K562 (cell line): ENCODE data around the gene KLHL28. TPM values are rescaled to one million over a fixed set of nuclear protein-coding genes. Genes with fewer than 3 reads are reported as not detected.

Experiments
- ATAC-seq: fragments of 200-7000 bp; cut with Tn5 transposase; 3 replicates; pipeline ENCODE4 v1.9.1; 2020; ENCODE audit warnings: moderate library complexity
- BruUV-seq: library from RNA; stranded (reverse); fragments of 400-500 nt; replicated peaks from 2 replicates; lab custom pipeline; 2021; lab: Mats Ljungman, UMichigan
- CTCF ChIA-PET: fragments of 300-600 bp; formaldehyde crosslinking; extraction: SDS; loops from one replicate; lab custom pipeline; 2021; ENCODE audit warnings: low intra/inter-chr PET ratio; lab: Yijun Ruan, JAX
- POLR2A ChIA-PET: fragments of 300-600, 350-650 bp; sonication (Branson Sonifier 250); formaldehyde crosslinking; extraction: SDS; loops from one replicate; lab custom pipeline; 2021; ENCODE audit warnings: antibody characterized with exemption, inconsistent platforms; lab: Yijun Ruan, JAX
- DNase-seq, 4 experiments: peaks; one replicate each; pipeline versions ENCODE4 v3.0.0 to v3.0.0-alpha.2; 2011 to 2018; ENCODE audit warnings: low spot score in 3 of 4, mixed read lengths in 3 of 4; ENCODE audit errors: extremely low read depth in 1 of 4
- FAIRE-seq: peaks from 2 replicates; lab custom pipeline; 2011; peaks lifted over from hg19 to GRCh38; lab: Jason Lieb, UNC
- H2AFZ ChIP-seq: 2 replicates; pipeline ENCODE4 v1.6.0; 2011; ENCODE audit warnings: low read depth, low read length, control low read depth, inconsistent platforms
- H3K27ac ChIP-seq: fragments of 200-600 bp; 3 replicates; pipeline ENCODE4 v1.8.0; 2011; ENCODE audit warnings: low read depth, mild to moderate bottlenecking, control low read depth, inconsistent platforms, low read length, moderate library complexity, mixed read lengths; ENCODE audit errors: extremely low read depth
- H3K27me3 ChIP-seq, 2 experiments: fragments of 300-600 bp in 1 of 2; 2 replicates in 1 of 2; 3 replicates in 1 of 2; pipeline versions ENCODE4 v1.6.0 to v1.8.0; 2011; ENCODE audit warnings: inconsistent platforms in 2 of 2, low read length in 2 of 2, mild to moderate bottlenecking in 1 of 2, mixed read lengths in 1 of 2, moderate library complexity in 1 of 2; ENCODE audit not compliant: control insufficient read depth in 2 of 2, insufficient read depth in 2 of 2
- H3K36me3 ChIP-seq: fragments of 300-600 bp; 3 replicates; pipeline ENCODE4 v1.8.0; 2011; ENCODE audit warnings: mild to moderate bottlenecking, low read length, inconsistent platforms; ENCODE audit not compliant: control insufficient read depth, insufficient read depth
- H3K4me1 ChIP-seq, 2 experiments: fragments of 200-600 bp in 1 of 2; replicated peaks in 1 of 2; 2 replicates in 1 of 2; 3 replicates in 1 of 2; pipeline versions ENCODE4 v1.5.1 to v1.8.0; 2011; ENCODE audit warnings: inconsistent platforms in 2 of 2, low read length in 2 of 2, mild to moderate bottlenecking in 1 of 2, mixed read lengths in 1 of 2, moderate library complexity in 1 of 2; ENCODE audit not compliant: control insufficient read depth in 2 of 2, insufficient read depth in 2 of 2
- H3K4me2 ChIP-seq: 2 replicates; pipeline ENCODE4 v1.6.1; 2011; ENCODE audit warnings: low read length, control low read depth, inconsistent platforms, mixed read lengths; ENCODE audit not compliant: insufficient read depth
- H3K4me3 ChIP-seq: fragments of 200-600 bp; sonication (generic), shearing (Covaris generic); 2 replicates; pipeline ENCODE4 v1.5.1; 2016; ENCODE audit warnings: control low read depth, inconsistent platforms
- H3K79me2 ChIP-seq: fragments of 200-600 bp; 3 replicates; pipeline ENCODE4 v1.8.0; 2011; ENCODE audit warnings: low read length, inconsistent platforms; ENCODE audit not compliant: control insufficient read depth, insufficient read depth
- H3K9ac ChIP-seq, 2 experiments: 2 replicates each; pipeline versions ENCODE4 v1.6.0 to v1.6.1; 2011; ENCODE audit warnings: low read depth in 2 of 2, low read length in 2 of 2, control low read depth in 1 of 2, inconsistent platforms in 1 of 2, mild to moderate bottlenecking in 1 of 2, mixed read lengths in 1 of 2; ENCODE audit not compliant: insufficient read depth in 1 of 2
- H3K9me1 ChIP-seq: one replicate; pipeline ENCODE4 v1.6.0; 2011; ENCODE audit warnings: inconsistent platforms, mild to moderate bottlenecking, low read length, moderate library complexity; ENCODE audit not compliant: control insufficient read depth, insufficient read depth
- H3K9me3 ChIP-seq: replicated peaks from 2 replicates; pipeline ENCODE4 v1.5.1; 2011; ENCODE audit warnings: low read depth, low read length, inconsistent platforms; ENCODE audit not compliant: control insufficient read depth, insufficient read depth
- H4K20me1 ChIP-seq: replicated peaks from 2 replicates; pipeline ENCODE4 v1.6.1; 2011; ENCODE audit warnings: low read length, inconsistent platforms, mixed read lengths; ENCODE audit not compliant: control insufficient read depth, insufficient read depth
- CCAR2 ChIP-seq: fragments of 200-400 bp; formaldehyde crosslinking; IDR thresholded peaks from 2 replicates; pipeline ENCODE4 v1.6.1; 2017; ENCODE audit warnings: mild to moderate bottlenecking, low read depth, low read length
- ESRRA ChIP-seq: fragments of 450-650 bp; IDR thresholded peaks from 2 replicates; pipeline ENCODE4 v1.6.1; 2014; ENCODE audit warnings: low read depth, mild to moderate bottlenecking, moderate library complexity, borderline replicate concordance
- FOXJ3 ChIP-seq: sonication (generic); formaldehyde crosslinking; IDR thresholded peaks from 2 replicates; pipeline ENCODE4 v1.4.0; 2020; ENCODE audit warnings: mild to moderate bottlenecking, missing genetic modification reagents
- GATAD2A ChIP-seq: fragments of 450-650 bp; IDR thresholded peaks from 2 replicates; pipeline ENCODE4 v1.6.1; 2017
- LARP7 ChIP-seq: fragments of 450-650 bp; IDR thresholded peaks from 2 replicates; pipeline ENCODE4 v1.6.1; 2016
- MEF2D ChIP-seq: conservative IDR thresholded peaks from 2 replicates; pipeline ENCODE4 v1.6.1; 2016; ENCODE audit warnings: low read depth, missing genetic modification characterization, missing compliant biosample characterization
- POLR3G ChIP-seq: IDR thresholded peaks from 2 replicates; pipeline ENCODE4 v1.6.1; 2011; ENCODE audit not compliant: insufficient read length, insufficient replicate concordance; ENCODE audit errors: extremely low read depth
- RBM39 ChIP-seq: fragments of 200-400 bp; formaldehyde crosslinking; optimal IDR thresholded peaks from 2 replicates; pipeline ENCODE3; 2018; ENCODE audit warnings: low read depth, low read length
- RUNX1 ChIP-seq: sonication (generic); IDR thresholded peaks from 2 replicates; pipeline ENCODE4 v1.6.1; 2016; ENCODE audit warnings: antibody characterized with exemption, low read depth
- SP2 ChIP-seq: IDR thresholded peaks from 2 replicates; pipeline ENCODE4 v1.6.1; 2011; ENCODE audit warnings: mild to moderate bottlenecking, low read depth, low read length, moderate library complexity; ENCODE audit not compliant: poor library complexity, severe bottlenecking; ENCODE audit errors: extremely low read depth
- TRIM28 ChIP-seq: fragments of 450-650 bp; IDR thresholded peaks from 2 replicates; pipeline ENCODE4 v1.6.1; 2017
- ZNF12 ChIP-seq: sonication (generic); formaldehyde crosslinking; IDR thresholded peaks from 2 replicates; pipeline ENCODE4 v1.4.0; 2020; ENCODE audit warnings: mild to moderate bottlenecking, missing genetic modification reagents
- ZNF699 ChIP-seq: fragments of 250-450 bp; sonication (Bioruptor Pico); IDR thresholded peaks from 2 replicates; pipeline ENCODE4 v1.8.0; 2021; ENCODE audit warnings: mild to moderate bottlenecking, moderate library complexity; ENCODE audit not compliant: insufficient replicate concordance
- WGBS: fragments of 100-300 bp; shearing (Covaris generic); methylation state at CpG from one replicate; pipeline ENCODE4 v1.1.6; 2016; ENCODE audit warnings: low coverage, mixed read lengths; ENCODE audit not compliant: insufficient coverage; ENCODE audit errors: missing lambda C conversion rate; 5-methylcytosine and 5-hydroxymethylcytosine counted together
- in situ Hi-C: fragments of 300-500 bp; cut with MboI; formaldehyde crosslinking; loops from 4 replicates; pipeline ENCODE4 v1.15.0; 2018; ENCODE audit warnings: inconsistent platforms, mixed read lengths
- intact Hi-C: fragments of 100-400 bp; cut with micrococcal nuclease; formaldehyde crosslinking; loops from 2 replicates; pipeline ENCODE4 v1.14.2; 2022
- polyA plus RNA-seq, 8 experiments: library from polyadenylated mRNA; depleted of rRNA in 4 of 8; stranded (reverse) in 5 of 8; unstranded in 3 of 8; fragments of >200 nt; fragmentation: Nextera tagmentation in 2 of 8; fragmentation: Illumina TruSeq in 1 of 8; extraction: Ambion mirVana in 2 of 8; extraction: Trizol in 1 of 8; gene quantifications; 2 replicates each; pipeline versions ENCODE4 v1.2.1 to v1.2.3, GENCODE V29; 2011 to 2014; ENCODE audit warnings: inconsistent platforms in 1 of 8, missing spikeins in 1 of 8
- total RNA-seq, 7 experiments: library from RNA; depleted of rRNA in 6 of 7; stranded (reverse); fragments of >200 nt in 6 of 7; fragmentation: Illumina TruSeq in 2 of 7; extraction: Trizol in 2 of 7; gene quantifications; 2 replicates each; pipeline versions ENCODE4 v1.2.1 to v1.2.3, GENCODE V29; 2011 to 2021; ENCODE audit warnings: low replicate concordance in 1 of 7
- TF ChIP-seq, protein P1 (sequence below): fragments of 200-400 bp; formaldehyde crosslinking; IDR thresholded peaks from 2 replicates; pipeline ENCODE4 v1.6.1; 2017; ENCODE audit warnings: mild to moderate bottlenecking, low read depth, low read length, moderate library complexity
- TF ChIP-seq, protein P2 (sequence below): fragments of 450-650 bp; IDR thresholded peaks from 2 replicates; pipeline ENCODE4 v1.6.1; 2017; ENCODE audit warnings: antibody characterized with exemption
- TF ChIP-seq, protein P3 (sequence below): sonication (generic); formaldehyde crosslinking; IDR thresholded peaks from 2 replicates; pipeline ENCODE4 v1.8.1; 2023; ENCODE audit warnings: mild to moderate bottlenecking, missing genetic modification reagents
- TF ChIP-seq, protein P4 (sequence below): sonication (generic); formaldehyde crosslinking; IDR thresholded peaks from 2 replicates; pipeline ENCODE4 v1.8.0; 2022; ENCODE audit warnings: mild to moderate bottlenecking, missing genetic modification reagents

KLHL28 gene
- total and polyA plus RNA-seq, 9 of the 15 experiments (the other 6 are each of a cell fraction or from before 2014, with no cell fraction given), result 1.1 to 7.5 (median 4.7) TPM

DNA sequence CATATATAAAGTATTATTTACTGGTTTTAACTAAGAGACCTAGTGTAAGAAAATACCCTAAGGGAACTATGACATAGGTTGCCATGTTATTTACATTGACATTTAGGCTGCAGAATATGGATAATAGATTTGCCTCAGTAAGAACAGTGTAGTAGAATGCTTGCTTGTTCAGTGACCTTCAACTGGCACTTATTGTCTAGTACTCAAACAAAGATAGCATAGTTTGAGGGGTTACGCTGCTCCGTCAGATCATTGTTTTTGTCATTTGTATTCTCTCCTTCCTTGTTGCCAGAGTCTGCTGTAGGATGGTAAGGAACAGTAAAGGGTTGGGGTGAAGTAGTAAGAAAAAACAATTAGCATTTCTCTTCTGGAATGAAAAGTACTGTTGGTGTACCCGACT is 33.4 kb upstream of the KLHL28 start:
- no TSS peak for BruUV-seq
- intact Hi-C loops, result no loop called here
- Histone ChIP-seq H3K4me2 (no peak overlapping the region), H2AFZ (no peak overlapping the region), H3K9me1 (no peaks in the 10 kb centered on the region), H3K36me3 (peaks cover 6% of the 10 kb centered on the region; the same call in 1 of the 3 replicates), H3K27ac (no peak overlapping the region), H3K27me3 (no peaks in the 10 kb centered on the region), H3K9ac (no peak overlapping the region), H3K4me3 (no peak overlapping the region), H4K20me1 (no peaks in the 10 kb centered on the region), H3K79me2 (no peaks in the 10 kb centered on the region; the same call in 2 of the 3 replicates), H3K9me3 (no peaks in the 10 kb centered on the region), H3K4me1 (no peaks in the 10 kb centered on the region)
- POLR2A ChIA-PET, result no interaction called here
- 78% methylated on average over 3 of the region's 3 CpGs for WGBS
- DNase-seq, result no peak
- in situ Hi-C loops, result no loop called here
- no peak for ATAC-seq
- no peak for FAIRE-seq
- CTCF ChIA-PET, result no interaction called here
- TF ChIP-seq, protein P1, sequence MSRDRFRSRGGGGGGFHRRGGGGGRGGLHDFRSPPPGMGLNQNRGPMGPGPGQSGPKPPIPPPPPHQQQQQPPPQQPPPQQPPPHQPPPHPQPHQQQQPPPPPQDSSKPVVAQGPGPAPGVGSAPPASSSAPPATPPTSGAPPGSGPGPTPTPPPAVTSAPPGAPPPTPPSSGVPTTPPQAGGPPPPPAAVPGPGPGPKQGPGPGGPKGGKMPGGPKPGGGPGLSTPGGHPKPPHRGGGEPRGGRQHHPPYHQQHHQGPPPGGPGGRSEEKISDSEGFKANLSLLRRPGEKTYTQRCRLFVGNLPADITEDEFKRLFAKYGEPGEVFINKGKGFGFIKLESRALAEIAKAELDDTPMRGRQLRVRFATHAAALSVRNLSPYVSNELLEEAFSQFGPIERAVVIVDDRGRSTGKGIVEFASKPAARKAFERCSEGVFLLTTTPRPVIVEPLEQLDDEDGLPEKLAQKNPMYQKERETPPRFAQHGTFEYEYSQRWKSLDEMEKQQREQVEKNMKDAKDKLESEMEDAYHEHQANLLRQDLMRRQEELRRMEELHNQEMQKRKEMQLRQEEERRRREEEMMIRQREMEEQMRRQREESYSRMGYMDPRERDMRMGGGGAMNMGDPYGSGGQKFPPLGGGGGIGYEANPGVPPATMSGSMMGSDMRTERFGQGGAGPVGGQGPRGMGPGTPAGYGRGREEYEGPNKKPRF, result no peak
- TF ChIP-seq, protein P2, sequence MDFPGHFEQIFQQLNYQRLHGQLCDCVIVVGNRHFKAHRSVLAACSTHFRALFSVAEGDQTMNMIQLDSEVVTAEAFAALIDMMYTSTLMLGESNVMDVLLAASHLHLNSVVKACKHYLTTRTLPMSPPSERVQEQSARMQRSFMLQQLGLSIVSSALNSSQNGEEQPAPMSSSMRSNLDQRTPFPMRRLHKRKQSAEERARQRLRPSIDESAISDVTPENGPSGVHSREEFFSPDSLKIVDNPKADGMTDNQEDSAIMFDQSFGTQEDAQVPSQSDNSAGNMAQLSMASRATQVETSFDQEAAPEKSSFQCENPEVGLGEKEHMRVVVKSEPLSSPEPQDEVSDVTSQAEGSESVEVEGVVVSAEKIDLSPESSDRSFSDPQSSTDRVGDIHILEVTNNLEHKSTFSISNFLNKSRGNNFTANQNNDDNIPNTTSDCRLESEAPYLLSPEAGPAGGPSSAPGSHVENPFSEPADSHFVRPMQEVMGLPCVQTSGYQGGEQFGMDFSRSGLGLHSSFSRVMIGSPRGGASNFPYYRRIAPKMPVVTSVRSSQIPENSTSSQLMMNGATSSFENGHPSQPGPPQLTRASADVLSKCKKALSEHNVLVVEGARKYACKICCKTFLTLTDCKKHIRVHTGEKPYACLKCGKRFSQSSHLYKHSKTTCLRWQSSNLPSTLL, result no peak
- TF ChIP-seq LARP7 (no peak), TRIM28 (no peak), RBM39 (no peak), MEF2D (no peak), POLR3G (no peak), GATAD2A (no peak), SP2 (no peak), ZNF699 (CRISPR knock-in tag) (no peak), RUNX1 (no peak), CCAR2 (no peak), ZNF12 (CRISPR knock-in tag) (no peak), ESRRA (no peak), FOXJ3 (CRISPR knock-in tag) (no peak)
- TF ChIP-seq, protein P3, sequence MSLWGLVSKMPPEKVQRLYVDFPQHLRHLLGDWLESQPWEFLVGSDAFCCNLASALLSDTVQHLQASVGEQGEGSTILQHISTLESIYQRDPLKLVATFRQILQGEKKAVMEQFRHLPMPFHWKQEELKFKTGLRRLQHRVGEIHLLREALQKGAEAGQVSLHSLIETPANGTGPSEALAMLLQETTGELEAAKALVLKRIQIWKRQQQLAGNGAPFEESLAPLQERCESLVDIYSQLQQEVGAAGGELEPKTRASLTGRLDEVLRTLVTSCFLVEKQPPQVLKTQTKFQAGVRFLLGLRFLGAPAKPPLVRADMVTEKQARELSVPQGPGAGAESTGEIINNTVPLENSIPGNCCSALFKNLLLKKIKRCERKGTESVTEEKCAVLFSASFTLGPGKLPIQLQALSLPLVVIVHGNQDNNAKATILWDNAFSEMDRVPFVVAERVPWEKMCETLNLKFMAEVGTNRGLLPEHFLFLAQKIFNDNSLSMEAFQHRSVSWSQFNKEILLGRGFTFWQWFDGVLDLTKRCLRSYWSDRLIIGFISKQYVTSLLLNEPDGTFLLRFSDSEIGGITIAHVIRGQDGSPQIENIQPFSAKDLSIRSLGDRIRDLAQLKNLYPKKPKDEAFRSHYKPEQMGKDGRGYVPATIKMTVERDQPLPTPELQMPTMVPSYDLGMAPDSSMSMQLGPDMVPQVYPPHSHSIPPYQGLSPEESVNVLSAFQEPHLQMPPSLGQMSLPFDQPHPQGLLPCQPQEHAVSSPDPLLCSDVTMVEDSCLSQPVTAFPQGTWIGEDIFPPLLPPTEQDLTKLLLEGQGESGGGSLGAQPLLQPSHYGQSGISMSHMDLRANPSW (CRISPR knock-in tag), result no peak
- TF ChIP-seq, protein P4, sequence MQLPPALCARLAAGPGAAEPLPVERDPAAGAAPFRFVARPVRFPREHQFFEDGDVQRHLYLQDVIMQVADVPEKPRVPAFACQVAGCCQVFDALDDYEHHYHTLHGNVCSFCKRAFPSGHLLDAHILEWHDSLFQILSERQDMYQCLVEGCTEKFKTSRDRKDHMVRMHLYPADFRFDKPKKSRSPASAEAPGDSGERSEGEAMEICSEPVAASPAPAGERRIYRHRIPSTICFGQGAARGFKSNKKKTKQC (CRISPR knock-in tag), result no peak
